NCI-H526 treated with DMSO at 0.1 percent for 48 hours (cell line): Measurements from ENCODE around the gene CYYR1.
"Not testable (repeated sequence)": the region's sequence is repeated elsewhere in the genome, so short reads cannot be mapped to it uniquely, and the experiment has no call there.

ENCODE experiments used
- DNase-seq: peaks from one replicate; lab custom pipeline; 2025; lab: John Stamatoyannopoulos, UW

The CYYR1 gene

DNA sequence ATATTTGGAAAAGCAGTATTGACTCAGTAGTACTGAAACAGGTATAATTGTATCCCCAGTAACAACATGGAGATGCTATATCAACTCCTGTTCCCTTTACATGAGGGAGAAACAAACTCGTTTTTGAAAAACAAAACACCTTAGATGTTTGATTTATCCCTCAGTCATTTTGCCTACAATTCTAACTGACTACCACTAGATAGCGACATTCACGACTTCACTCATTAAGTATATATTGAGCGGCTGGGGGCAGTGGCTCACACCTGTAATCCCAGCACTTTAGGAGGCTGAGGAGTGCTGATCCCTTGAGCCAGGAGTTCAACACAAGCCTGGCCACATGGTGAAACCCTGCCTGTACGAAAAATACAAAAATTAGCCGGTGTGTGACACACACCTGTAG, 83.3 kb downstream of the CYYR1 start:
- DNase-seq, result no peak

GRCh38 chr21:26487981-26488480, 85.1 kb downstream of the CYYR1 start:
- no peak for DNase-seq

DNA sequence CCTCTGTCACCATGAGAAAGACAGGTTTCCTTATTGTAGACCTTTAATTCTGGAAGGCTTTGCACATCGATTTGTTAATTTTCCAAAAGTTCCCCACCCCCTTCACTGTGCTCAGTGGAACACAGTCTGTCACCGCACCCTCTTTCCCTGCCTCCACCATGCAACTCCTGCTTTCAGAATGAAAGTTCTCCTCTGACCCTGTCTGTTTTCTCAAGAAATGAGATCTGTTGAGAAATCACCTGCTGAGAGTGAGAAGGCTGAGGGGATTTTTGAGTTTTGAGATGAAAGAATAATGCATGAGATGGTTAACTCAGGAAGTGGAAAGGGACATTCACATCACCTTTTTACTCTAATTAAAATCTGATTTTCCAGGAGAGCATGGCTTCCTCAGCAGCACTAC, 99.6 kb downstream of the CYYR1 start:
- DNase-seq, result no peak

GRCh38 chr21:26471099-26471471, 102.0 kb downstream of the CYYR1 start:
- no peak for DNase-seq

- no peak for DNase-seq
These were observed 102.6 kb downstream of the CYYR1 start for GRCh38 chr21:26470351-26471098.

GRCh38 chr21:26469789-26470188, 103.3 kb downstream of the CYYR1 start:
- DNase-seq, result no peak

DNA sequence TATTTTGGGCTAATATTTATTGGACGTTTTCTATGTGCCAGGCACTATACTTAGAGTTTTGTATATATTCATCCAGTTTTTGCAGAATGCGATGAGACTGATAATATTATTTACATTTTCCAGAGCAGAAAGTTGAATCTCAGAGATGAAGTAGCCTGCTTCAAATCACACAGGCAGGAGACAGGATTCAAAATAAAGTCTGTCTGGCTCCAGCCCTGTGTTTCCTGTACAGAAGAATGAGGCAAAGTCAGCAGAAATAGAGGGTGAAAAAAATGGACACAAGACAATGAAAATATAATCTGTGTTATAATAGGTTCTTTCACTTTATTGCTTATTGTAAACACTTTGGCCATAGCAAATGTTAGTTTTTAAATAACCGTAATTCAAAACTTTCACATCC, 107.2 kb downstream of the CYYR1 start:
- DNase-seq, result no peak

- no peak for DNase-seq
These were observed 111.6 kb downstream of the CYYR1 start for GRCh38 chr21:26461500-26461899.

GRCh38 chr21:26460621-26461020, 112.5 kb downstream of the CYYR1 start:
- no peak for DNase-seq

- DNase-seq, result not testable (repeated sequence)
These were observed 114.2 kb downstream of the CYYR1 start for GRCh38 chr21:26458854-26459253.

DNA sequence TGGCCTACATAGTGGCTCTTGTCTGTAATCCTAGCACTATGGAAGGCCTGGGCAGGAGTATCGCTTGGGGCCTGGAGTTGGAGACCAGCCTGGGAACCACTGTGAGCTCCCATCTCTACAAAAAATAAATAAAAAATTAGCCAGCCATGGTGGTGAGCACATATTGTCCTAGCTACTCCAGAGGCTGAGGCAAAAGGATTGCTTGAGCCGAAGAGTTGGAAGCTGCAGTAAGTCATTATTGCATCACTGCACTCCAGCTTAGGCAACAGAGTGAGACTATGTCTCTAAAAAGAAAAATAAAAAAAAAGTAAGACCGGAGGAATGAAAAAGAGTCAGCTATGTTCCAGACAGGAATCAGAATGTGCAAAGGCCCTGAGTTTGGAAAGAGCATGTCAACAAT, 115.3 kb downstream of the CYYR1 start:
- no peak for DNase-seq

DNA sequence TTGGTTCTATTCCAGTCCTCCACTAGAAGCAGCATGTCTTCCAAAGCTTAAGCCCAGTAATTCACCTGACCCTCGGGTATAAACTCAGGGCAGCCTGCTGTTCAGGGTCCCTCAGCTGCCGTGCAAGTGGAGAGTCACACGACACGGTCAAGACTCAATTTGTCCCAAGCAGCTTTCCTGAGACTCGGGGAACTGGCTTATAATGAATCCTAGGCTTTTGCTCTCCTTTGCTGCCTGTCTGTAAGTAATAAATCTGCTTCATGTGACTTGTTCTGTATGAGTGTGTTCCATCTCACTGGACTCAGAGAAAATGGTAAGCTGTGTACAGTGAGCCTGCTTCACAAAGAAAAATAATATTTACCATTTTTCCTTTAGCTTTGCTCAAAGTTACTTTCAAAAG, 119.8 kb downstream of the CYYR1 start:
- no peak for DNase-seq

DNA sequence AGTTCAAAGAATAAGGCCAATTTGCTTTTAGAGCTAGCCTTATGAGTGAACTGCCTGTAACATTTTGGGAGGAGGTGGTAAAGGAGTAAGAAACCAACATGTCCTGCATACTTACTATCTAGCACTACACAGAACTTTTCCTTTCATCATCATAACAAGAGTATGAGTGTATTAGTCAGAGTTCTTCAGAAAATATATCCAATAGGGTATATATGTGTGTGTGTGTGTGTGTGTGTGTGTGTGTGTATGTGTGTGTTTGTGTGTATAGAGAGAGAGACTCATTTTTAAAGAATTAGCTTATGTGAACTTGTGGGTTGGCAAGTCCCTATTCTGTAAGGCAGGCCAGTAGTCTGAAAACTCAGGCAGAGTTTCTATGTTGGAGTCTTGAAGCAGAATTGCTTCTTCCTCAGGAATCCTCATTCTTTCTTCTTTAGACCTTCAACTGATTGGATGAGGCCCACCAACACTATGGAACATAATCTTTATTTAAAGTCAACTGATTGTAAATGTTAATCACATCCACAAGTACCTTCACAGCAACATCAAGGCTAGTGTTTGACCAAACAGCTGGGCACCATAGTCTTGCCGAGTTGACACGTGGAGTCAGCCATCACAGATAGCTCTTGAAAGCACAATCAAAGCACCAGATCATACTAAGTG, 121.9 kb downstream of the CYYR1 start:
- no peak for DNase-seq

GRCh38 chr21:26449161-26449560, 123.9 kb downstream of the CYYR1 start:
- no peak for DNase-seq

DNA sequence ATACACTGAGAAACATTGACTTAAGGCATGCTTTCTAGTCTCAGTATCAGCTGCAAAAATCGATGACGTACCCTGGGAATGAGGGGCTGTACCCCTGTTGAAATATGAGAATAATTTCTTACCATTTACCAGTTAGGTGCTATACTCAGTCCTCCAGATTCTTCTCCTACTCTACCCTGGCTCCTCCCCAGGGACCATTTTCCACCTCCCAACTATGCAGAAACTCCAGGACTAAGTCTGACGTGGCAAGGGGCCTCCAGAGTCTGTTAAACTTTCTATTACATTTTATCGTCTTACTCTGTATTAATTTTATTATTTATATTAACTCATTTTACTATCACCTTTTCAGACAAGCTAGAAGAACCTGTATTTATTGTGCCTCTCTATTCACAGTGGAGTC, 124.3 kb downstream of the CYYR1 start:
- no peak for DNase-seq

DNA sequence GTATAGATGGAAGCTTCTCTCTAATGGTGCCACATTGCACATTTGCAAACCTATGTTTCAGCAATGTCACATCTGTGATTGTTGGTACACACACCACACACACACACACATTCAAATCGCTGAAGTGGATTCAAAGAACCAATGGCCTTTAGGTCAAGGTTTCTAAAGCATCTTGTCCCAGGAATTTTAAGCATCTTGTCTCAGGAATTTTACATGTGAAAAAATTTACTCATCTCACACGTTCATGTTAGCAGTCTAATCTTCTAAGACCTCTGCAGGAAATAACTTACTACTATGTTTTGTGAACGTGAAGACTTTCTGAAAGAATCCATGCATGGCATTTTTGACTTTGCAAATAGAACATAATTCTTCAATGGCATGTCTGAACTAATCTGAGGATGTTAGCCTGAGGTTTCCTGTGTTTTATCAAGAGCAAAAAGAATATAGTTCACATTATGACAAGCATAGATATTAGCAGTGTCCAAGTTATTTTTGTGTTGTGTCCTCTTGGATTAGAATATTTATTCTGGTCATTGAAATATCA, 125.1 kb downstream of the CYYR1 start:
- DNase-seq, result no peak

DNA sequence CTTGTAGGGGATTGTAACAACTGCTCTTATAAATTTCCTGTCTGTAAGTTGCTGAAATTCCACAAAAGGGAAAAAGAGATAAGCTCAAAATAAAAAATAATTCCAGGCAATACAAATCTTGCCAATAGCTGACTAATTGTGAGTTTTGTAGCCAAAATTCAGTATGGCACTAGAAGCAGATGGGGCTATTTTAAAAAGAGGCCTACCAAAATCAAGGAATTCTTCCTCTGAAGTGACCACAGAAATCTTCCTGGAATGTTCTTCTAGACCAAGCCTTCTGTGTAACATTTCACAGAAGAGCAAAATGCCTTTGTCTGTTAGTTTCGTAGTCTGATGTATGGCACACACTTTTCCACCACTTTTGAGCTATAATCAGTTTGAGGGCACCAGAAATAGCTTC, 127.6 kb downstream of the CYYR1 start:
- DNase-seq, result no peak

GRCh38 chr21:26444646-26445045, 128.4 kb downstream of the CYYR1 start:
- no peak for DNase-seq

- DNase-seq, result no peak
These were observed 129.2 kb downstream of the CYYR1 start for GRCh38 chr21:26443867-26444266.

- DNase-seq, result no peak
These were observed 129.8 kb downstream of the CYYR1 start for GRCh38 chr21:26443291-26443690.

DNA sequence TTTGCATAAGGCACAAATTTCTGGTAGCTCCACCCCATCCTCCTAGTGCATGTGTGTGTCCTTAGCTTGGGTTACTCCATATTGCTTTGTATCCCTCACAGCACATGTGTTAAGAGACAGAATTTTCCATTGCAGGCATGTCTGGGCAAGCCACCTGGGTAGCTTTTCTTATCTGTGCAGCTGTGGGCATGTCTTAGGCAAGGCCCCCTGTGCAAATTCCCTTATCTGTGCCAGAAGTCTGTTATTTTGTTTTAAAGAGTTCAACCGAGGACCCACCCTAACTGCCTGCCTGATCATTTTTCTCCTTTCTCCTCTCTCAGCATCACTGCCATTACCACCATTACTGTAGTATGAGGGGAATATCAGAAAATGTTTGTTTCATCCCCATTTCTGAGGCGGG, 131.9 kb downstream of the CYYR1 start:
- DNase-seq, result no peak

DNA sequence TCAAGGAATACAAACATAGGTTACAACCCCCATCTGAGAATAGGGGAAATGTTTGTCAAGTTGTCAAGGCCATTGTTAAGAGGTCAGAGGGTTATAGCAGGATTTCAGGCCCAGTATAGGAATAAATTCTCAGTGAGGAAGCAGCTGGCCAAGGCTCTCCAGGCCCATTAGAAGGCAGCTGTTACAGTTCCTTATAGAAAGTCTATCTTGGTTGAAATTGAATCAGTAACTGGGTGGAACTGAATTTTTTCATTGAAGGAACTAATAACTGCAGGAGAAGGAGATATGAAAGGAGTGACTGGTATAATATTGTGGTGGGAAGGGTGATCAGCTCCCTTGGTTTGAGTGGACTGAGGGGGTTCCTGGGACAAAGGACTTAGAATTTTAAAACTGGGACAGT, 134.1 kb downstream of the CYYR1 start:
- no peak for DNase-seq

DNA sequence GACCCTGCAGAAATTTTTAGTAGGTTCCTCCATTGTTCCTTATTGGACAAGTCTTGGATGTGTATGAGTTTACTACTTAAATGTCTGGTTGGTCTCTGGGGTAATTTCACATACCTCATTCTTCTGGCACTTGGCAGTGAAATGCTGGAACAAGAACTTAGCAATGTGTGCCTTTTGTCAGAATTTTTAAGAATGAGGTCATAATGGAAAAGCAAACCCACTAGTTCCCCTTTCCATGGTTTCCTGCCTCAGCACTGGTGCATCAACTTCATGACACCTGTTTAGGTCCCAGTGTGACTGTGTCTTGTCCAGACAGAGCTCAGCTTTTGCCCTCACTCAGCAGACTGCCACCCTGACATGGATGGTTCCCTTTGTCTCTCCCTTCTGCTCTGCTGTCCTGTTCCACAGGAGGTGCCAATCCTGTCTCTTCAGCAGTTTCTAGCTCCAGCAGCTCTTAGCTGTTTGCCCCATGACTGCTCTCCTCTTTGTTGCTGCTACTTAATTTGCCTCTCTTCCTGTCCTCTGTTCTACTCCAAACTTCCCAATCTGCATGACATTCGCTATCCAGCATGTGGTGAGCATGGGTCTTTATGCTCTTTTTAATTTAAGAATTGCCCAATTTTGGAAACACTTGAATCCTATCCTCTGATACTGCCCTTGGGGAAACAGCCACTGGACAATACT, 135.6 kb downstream of the CYYR1 start:
- DNase-seq, result no peak
